Astrocyte of the spinal cord (primary cell): ENCODE measurements around the gene PTPRG.
A peak's percentile ranks its signal among the peaks of the same experiment; 100 is the strongest.

Experiments used
- DNase-seq: peaks from one replicate; pipeline ENCODE4 v3.0.0; 2011; ENCODE audit warnings: low read depth, low spot score
- H3K4me3 ChIP-seq: 2 replicates; pipeline ENCODE4 v1.5.1; 2011; ENCODE audit warnings: low read depth, mild to moderate bottlenecking, low read length, moderate library complexity
- CTCF ChIP-seq: IDR thresholded peaks from 2 replicates; pipeline ENCODE4 v1.5.1; 2012; ENCODE audit warnings: low read depth, mild to moderate bottlenecking, low read length, inconsistent platforms
- in situ Hi-C: cut with HindIII; loops from 2 replicates; pipeline ENCODE4 v1.10.0; 2017; ENCODE audit warnings: low sequenced_read_pairs

PTPRG gene

GRCh38 chr3:62097121-62097520 lies 535.8 kb downstream of the PTPRG start:
- no peak overlapping the region for H3K4me3 ChIP-seq
- in situ Hi-C loops = no loop called here
- no peak for TF ChIP-seq CTCF
- DNase-seq = no peak

- TF ChIP-seq CTCF = no peak
- DNase-seq = no peak
- H3K4me3 ChIP-seq = no peak overlapping the region
- in situ Hi-C loops = no loop called here
Measured at GRCh38 chr3:62098646-62099365, 537.4 kb downstream of the PTPRG start.

- DNase-seq = no peak
- in situ Hi-C loops = no loop called here
- no peak for TF ChIP-seq CTCF
- H3K4me3 ChIP-seq = no peak overlapping the region
Measured at GRCh38 chr3:62100282-62100989, 539.1 kb downstream of the PTPRG start.

GRCh38 chr3:62101488-62101887 lies 540.1 kb downstream of the PTPRG start:
- in situ Hi-C loops = no loop called here
- H3K4me3 ChIP-seq = no peak overlapping the region
- peak; percentile 19 for DNase-seq
- no peak for TF ChIP-seq CTCF

GRCh38 chr3:62103531-62103930 lies 542.2 kb downstream of the PTPRG start:
- in situ Hi-C loops = no loop called here
- no peak overlapping the region for H3K4me3 ChIP-seq
- TF ChIP-seq CTCF = no peak
- DNase-seq = no peak

- peak; percentile 32 for TF ChIP-seq CTCF
- no peak overlapping the region for H3K4me3 ChIP-seq
- DNase-seq = peak; percentile 94
- in situ Hi-C loops = no loop called here
Measured at GRCh38 chr3:62109534-62109933, 548.2 kb downstream of the PTPRG start.
